Activated naive CD4-positive, alpha-beta T cell treated with Interleukin-2 at 50 U/mL for 16 hours (primary cell): ENCODE measurements around the gene KCTD5.
"Not testable (repeated sequence)": the region's sequence is repeated elsewhere in the genome, so short reads cannot be mapped to it uniquely, and the experiment has no call there.

Experiments used
- DNase-seq: peaks from one replicate; pipeline ENCODE4 v3.0.0-alpha.2; 2020

Gene KCTD5, protein sequence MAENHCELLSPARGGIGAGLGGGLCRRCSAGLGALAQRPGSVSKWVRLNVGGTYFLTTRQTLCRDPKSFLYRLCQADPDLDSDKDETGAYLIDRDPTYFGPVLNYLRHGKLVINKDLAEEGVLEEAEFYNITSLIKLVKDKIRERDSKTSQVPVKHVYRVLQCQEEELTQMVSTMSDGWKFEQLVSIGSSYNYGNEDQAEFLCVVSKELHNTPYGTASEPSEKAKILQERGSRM

DNA sequence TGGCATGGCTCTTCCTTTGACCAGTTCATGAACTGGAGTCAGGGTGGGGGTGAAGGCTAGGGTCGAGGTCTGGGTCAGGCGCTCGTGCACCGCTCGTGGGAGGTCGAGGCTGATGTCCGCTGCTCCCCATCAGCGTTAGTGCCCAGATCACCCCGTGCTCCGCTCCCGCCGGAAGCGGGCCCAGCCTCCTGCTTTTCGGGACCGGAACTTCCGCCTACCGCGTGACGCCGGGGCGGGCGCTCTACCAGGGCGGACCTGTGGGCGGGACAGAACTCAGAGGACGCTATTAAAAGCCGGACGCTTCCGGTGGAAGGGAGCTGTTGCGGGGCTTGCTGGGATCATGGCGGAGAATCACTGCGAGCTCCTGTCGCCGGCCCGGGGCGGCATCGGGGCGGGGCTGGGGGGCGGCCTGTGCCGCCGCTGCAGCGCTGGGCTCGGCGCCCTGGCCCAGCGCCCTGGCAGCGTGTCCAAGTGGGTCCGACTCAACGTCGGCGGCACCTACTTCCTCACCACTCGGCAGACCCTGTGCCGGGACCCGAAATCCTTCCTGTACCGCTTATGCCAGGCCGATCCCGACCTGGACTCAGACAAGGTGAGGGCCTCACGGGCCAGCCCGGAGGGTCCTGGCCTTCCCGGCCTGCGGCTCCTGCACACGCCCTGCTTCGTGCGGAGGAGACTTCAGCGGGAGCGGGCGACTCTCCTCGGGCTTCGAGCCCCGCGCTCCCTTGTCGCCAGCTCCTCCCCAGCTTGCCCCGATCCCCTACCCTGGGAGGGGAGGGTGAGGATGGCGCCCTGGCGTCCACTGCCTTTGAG is at the start of gene KCTD5:
KCTD5 (plus strand) TSS at position 315 of the 813 bp plus-strand sequence; CDS start at position 341, 26 bp downstream.
- DNase-seq: peak; percentile 98

DNA sequence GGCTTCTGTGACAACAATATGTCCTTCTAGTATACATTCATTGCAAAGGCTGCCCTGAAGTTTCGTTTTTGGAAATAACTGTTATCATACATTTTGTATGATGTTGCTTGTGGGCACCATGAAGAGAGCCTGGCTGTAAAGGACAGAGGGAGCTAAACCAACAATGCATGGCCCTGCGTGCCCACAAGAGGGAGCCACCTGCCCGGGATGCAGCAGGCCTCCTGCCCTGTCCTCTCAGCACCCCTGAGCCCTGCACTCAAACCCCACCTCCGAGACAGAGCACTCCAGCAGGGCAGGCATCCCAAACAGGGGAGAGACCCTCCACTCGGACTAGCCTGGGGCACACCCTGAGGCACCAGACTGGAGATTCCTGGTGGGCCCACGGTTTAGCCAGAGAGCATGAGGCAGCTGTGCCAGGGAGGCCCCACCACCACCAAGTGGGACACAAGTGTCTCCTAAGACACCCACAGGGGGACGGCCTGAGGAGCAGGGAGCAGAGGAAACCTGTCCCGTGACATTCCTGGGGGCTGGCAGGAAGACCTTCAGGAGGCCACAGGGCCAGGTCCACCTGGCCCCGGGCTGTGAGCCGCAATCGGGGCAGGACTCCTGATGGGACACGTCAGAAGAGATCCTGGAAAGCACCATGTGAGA is 43.1 kb upstream of the KCTD5 start:
- peak; percentile 71 for DNase-seq

DNA sequence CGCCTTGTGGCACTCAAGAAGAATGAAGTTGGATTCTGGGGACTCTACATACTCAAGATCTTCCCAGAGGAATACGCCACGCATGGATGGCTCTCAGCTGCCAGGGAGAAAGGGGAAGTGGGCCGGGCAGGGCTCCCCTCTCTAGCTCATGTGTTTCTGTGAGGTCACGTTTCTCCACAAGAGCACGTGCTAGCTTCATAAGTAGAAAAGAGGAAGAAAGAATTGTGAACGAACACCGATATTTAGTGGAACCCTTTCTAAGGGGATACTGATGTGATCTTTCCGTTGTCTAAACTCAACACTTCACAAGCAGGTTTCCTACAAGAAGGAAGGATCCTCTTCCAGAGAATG is 42.6 kb upstream of the KCTD5 start:
- not testable (repeated sequence) for DNase-seq

DNA sequence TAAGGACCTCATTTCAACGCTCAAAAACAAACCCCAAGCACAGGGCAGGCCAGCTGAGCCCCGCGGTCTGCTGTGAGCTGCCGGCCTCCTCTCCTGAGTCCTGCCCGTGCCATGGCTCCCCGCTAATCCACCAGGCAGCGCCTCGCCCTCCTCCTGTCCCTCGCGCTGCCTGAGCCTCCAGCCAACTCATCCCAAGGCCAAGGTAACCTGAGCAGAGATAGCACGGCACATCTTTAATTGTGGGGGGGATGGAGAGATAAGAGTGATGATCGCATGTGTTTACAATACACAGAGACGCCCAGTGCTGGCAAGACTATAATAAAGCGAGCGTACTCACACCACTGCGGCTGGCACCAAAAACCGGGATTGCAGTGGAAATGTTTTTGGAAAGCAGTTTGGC is 39.8 kb upstream of the KCTD5 start:
- not testable (repeated sequence) for DNase-seq

DNA sequence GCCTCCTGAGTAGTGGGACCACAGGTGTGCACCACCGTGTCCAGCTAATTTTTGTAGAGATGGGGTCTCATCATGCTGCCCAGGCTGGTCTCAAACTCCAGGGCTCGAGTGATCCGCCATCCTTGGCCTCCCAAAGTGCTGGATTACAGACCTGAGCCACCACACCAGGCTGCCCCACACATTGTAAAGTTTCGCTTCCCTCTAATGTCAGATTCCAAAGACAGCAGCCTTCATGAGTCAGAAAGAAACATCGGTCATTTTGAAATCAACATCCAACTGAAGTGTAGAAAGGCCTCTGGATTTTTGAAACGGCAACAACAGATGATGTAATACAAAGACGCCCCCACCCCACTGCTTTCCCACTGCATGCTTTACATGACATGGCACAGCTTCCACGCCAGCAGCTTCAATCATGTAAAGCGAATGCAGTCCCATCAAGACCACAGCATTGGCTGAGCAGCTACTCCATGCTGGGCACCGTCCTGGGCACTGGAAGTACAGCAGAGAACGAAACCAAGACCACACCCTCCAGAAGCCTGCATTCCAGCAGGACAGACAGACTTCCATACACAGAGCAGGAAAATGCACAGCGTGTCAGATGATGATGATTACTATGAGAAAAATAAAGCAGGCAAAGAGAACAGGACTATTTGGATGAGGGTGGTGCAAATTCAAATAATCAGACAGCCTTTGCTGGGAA is 37.4 kb upstream of the KCTD5 start:
- DNase-seq: not testable (repeated sequence)

DNA sequence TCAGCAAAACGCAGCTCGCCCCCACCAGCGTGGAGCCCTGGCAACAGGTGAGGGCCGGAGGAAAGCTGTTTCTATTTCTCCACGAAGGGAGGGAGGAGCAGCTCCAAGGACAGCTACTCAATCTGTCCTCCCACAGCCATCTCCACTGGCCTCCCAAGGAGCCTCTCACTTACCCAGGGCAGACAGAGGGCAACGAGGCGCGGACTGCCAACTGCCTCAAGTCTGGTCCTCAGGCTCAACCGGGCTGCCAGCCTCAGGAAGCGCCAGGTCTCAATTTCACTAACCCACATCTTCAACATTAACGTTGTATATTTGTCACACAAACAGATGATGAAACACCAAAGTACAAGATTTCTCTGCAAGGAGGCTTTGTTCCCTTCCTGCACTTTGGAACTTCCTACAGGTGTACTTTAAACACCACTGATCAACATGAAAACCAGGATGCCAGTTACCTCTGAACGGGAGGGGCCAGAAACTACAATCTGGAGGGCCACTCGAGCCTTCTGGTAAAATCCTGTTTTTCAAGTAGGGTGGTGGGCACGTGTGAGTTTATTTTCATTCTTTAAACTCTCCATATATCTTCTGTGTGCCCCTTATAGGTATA is 31.0 kb upstream of the KCTD5 start:
- not testable (repeated sequence) for DNase-seq

DNA sequence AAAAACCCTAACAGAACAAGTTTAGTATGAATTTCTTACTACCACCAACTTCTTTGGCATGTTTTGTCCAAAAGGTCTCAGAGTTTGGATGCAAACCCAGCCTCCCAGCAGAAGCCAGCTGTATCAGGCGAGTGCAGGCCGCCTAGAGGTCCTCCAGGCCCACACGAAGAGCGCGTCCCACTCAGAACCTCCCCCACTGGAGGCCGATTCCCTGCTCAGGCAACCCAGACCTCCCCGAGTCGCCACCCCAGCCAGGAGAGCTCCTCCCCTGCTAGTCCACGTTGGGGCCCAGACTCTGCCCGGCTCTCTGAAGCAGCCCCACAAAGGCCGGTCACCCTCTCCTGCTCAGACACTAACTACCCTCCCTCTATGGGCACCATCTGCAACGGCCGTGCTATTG is 28.4 kb upstream of the KCTD5 start:
- not testable (repeated sequence) for DNase-seq

DNA sequence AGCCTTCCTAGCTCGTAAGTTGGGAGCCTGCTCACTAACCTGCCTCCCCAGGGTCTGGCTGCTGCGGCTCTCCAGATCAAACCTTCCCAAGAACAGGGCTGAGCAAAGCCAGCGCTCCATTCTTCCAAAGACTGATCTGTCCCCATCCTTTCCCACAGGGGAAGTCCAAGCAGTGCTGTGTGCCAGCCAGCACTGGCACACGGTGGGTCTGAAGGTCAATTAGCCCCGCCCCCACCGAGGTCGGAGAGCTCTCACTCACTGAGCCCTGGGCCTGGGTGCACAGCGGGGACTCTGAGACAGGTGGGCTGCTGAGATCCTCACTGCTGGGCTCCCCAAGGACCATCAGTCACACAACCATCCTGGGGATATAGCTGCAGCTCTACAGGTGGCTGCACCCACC is 27.4 kb upstream of the KCTD5 start:
- DNase-seq: not testable (repeated sequence)

DNA sequence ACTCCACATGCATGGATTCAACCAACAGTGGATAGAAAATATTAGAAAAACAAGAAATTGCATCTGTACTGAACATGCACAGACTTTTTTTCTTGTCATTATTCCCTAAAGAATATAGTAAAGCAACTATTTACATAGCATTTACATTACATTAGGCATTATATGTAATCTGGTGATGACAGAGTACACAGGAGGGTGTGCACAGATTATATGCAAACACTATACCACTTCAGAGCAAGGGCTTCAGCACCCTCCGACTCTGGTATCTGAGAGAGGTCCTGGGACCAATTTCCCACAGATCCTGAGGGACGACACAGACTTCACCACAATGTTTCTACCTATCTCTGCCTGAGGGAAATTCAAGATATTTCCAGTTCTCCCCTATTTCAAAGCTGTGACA is 25.3 kb upstream of the KCTD5 start:
- DNase-seq: no peak

DNA sequence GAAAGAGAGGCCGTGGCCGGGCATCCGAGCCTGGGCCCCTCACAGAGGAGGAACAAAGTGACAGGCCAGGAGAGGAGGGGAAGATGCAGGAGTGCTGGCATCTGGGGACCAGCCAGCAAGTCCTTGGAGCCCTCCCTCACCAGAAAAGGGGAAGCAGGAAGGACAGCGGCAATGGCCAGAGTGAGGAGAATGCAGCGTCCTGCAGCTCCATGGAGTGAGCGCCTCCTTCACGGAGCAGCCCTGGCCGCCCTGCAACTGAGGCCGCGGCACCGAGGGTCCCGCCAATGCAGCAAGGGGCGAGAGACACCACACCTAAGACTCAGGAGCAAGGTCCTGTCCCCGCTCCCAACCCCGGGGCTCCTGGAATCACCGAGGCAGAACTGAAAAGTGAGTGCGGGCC is 24.5 kb upstream of the KCTD5 start:
- DNase-seq: not testable (repeated sequence)

DNA sequence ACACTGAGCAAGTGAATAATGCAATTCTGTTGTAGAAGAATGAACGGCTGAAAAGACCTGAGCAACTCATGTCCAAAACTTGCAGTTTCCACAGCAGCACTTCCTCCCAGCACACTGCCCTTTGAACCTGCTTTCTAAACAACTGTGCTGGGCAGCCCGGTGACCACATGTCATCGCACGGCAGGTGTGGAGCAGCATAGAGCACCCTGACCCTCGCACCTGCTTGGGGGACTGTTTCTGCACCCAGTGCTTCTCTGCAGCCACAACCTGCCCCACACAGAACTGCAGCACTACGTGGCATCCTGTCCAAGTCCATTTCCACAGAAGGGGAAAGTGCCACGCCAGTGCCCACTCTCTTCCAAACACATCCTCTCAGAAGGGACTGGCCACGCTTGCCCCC is 22.8 kb upstream of the KCTD5 start:
- not testable (repeated sequence) for DNase-seq

DNA sequence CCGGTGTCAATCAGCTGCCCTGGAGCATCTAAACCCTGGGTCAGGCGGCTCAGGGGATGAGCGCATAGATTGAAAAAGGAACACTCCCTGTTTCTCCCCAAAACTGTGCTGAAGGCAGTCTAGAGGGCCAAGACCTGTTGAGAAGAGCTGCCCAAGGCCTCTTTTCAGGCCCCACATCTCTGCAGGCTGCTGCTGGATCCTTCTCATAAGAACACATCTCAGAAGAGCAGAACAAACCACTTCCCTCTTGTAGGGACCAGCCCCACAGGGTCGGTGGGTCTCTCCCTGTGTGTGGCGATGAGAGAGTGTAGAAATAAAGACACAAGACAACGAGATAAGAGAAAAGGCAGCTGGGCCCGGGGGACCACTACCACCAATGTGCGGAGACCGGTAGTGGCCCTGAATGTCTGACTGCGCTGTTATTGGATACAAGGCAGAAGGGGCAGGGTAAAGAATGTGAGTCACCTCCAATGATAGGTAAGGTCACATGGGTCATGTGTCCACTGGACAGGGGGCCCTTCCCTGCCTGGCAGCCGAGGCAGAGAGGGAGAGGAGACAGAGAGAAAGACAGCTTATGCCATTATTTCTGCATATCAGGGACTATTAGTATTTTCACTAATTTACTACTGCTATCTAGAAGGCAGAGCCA is 22.2 kb upstream of the KCTD5 start:
- not testable (repeated sequence) for DNase-seq

DNA sequence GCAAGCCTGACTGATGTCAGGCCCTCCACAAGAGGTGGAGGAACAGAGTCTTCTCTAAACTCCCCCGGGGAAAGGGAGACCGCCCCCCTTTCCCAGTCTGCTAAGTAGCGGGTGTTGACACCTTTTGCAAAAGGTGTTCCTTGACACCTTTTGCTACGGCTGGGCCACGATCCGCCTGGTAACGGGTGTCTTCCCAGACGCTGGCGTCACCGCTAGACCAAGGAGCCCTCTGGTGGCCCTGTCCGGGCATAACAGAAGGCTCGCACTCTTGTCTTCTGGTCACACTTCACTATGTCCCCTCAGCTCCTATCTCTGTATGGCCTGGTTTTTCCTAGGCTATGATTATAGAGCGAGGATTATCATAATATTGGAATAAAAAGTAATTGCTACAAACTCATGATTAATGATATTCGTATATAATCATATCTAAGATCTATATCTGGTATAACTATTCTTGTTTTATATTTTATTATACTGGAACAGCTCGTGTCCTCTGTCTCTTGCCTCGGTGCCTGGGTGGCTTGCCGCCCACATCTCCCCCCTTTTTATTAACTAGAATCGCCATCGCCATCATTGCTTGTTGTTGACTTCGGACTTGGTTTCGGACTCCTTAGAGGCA is 21.5 kb upstream of the KCTD5 start:
- DNase-seq: peak; percentile 44

DNA sequence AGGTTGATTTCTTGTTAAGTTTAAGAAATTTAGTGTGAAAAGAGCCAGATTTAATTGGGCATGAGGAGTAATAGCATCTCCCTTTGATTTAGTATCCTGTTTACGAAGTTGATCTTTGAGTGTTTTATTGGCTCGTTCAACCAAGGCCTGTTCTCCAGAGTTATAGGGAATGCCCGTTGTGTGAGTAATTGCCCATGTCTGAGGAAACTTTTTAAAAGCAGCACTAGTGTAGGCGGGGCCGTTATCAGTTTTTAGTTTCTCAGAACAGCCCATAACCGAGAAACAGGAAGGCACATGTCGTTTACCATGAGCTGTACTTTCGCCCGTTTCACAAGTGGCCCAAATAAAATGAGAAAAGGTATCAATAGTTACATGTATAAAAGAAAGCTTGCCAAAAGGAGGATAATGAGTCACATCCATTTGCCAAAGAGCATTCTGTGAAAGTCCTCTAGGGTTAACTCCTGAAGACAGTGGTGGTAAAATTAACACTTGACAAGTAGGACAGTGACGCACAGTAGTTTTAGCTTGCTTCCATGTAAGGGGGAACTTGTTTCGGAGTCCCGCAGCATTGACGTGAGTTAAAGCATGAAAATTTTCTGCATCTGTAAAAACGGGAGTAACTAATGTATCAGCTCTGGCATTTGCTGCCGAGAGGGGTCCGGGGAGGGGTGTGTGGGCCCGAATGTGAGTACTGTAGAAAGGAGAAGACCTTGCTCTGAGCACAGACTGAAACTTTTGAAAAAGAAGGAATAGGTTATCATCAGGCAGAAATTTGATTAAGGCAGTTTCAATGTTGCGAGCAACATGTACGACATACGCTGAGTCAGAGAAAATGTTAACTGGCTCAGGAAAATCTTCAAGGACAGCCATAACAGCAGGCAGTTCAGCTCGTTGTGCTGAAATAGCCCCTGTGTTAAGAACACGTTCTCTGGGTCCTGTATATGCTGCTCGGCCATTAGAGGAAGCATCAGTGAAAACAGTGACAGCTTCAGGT is 18.5 kb upstream of the KCTD5 start:
- DNase-seq: peak; percentile 73

DNA sequence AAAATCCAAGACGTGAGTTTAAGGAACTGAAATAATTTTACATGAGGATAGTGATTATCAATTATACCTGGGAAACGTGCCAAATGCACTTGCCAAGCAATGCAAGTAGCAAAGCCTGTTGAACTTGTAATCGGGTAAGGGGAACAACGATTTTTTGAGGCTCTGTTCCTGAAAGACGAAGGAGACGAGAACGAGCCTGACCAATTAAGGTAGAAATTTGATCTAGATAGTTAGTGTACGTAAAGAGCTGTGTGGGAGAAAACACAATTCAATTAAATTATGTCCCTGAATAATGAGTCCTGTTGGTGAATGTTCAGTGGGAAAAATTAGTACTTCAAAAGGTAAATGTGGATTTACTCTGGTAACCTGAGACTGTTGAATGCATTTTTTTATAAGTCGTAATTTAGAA is 17.7 kb upstream of the KCTD5 start:
- no peak for DNase-seq

DNA sequence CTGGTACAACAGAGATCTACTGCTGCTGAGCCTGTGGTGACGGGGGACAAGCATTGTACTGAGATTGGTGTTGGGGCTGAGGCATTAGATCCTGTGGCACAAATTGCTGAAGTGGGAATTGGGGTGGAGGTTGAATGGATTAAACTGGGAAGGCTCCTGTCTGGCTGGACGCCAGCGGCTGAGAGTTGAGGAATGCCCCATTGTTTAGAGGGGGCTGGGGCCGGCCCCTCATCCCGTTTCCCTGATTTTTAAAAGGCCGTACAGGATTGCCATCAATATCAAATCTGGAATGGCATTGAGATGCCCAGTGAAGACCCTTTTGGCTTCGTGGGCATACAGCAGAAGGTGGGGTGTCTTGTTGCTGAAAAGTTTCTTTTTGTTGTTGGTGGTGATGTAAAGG is 15.7 kb upstream of the KCTD5 start:
- DNase-seq: not testable (repeated sequence)

DNA sequence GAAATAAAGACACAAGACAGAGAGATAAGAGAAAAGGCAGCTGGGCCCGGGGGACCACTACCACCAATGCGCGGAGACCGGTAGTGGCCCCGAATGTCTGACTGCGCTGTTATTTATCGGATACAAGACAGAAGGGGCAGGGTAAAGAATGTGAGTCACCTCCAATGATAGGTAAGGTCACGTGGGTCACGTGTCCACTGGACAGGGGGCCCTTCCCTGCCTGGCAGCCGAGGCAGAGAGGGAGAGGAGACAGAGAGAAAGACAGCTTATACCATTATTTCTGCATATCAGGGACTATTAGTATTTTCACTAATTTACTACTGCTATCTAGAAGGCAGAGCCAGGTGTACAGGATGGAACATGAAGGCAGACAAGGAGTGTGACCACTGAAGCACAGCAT is 12.7 kb upstream of the KCTD5 start:
- DNase-seq: not testable (repeated sequence)

DNA sequence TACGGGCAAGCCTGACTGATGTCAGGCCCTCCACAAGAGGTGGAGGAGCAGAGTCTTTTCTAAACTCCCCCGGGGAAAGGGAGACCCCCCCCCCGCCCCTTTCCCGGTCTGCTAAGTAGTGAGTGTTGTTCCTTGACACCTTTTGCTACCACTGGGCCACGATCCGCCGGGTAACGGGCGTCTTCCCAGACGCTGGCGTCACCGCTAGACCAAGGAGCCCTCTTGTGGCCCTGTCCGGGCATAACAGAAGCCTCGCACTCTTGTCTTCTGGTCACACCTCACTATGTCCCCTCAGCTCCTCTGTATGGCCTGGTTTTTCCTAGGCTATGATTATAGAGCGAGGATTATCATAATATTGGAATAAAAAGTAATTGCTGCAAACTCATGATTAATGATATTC is 12.3 kb upstream of the KCTD5 start:
- peak; percentile 76 for DNase-seq

DNA sequence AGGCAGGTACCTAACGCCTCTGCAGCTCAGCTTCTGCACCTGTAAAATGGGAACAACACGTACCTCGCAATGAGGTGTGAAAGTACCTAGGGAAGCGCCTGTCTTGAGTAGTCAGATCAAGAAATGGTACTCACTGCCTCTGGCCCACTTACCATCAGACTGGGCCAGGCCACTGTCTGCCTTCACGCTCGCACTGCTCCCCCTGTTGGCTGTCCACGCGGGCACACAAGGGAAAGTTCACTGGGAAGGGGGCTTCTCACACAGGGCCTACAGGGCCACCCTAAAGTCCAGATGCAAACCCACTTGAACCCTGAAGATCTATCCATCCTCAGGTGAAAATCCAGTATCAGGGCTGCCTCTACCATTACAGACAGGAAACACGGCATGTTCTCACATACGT is 11.1 kb upstream of the KCTD5 start:
- peak; percentile 36 for DNase-seq

DNA sequence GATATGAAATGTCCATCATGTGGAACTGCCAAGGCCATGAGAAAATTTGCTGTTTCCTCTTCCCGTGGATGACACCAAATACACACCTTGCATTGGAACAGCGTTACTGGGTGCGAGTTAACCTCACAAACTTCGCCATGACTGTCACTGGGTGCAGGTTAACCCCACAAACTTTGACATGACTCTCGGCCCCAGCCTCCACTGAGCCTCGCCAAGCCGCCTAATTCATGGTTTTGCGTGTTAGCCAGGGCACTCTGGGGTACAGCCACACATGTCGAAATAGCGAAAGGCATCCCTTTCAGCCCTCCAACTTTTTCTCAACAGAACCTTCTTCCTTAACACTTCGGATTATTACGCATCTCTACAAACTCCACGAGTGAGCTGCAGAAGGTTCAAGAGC is 10.6 kb upstream of the KCTD5 start:
- no peak for DNase-seq
